ENCODE data around the gene FEM1B. TPM values are rescaled to one million over a fixed set of nuclear protein-coding genes. Genes with fewer than 3 reads are reported as not detected.
"Not testable (repeated sequence)": the region's sequence is repeated elsewhere in the genome, so short reads cannot be mapped to it uniquely, and the experiment has no call there.

Gene FEM1B
- total and polyA plus RNA-seq, 2 experiments from 2014 or later, result 11.9 to 62.8 TPM

DNA sequence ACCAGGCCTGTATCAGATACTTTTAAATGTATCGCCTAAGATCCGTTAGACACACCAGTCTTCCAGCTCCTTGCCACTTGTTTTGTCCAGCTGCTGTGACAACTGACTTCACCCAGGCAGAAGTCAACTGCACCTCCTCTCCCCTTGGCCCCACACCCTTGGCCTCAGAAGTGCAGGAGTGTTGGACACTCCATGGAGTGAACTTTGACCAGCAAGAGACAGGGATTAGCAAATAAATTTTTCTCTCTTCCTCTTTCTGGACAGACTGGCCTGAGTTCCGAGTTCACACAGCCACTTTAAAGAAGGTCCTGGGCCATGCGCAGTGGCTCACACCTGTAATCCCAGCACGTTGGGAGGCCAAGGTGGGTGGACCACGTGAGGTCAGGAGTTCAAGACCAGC is 45.1 kb upstream of the FEM1B start:
- WGBS (ENCODE audit: low lambda C conversion rate, missing lambda C conversion rate), result 82% methylated on average over 6 of the region's 6 CpGs

DNA sequence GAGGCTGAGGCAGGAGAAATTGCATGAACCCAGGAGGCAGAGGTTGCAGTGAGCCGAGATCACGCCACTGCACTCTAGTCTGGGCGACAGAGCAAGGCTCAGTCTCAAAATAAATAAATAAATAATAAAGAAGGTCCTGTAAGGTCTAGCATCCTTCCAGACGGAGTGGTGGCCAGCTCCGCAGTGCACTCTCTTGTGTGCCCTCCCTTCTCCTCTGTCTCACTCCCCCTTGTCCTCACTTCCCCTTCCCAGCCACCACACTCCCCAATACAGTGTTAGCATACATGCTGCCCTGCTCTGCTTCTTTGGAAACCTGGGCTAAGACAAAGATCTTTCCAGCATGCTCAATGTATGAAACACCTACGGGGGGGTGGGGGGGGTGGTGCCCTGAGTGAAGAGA is 44.6 kb upstream of the FEM1B start:
- no peak overlapping the region for H3K4me3 ChIP-seq
- peaks cover 6% of the 10 kb centered on the region for H4K20me1 ChIP-seq (ENCODE audit: insufficient read depth, poor library complexity, severe bottlenecking)
- TF ChIP-seq, protein P1, sequence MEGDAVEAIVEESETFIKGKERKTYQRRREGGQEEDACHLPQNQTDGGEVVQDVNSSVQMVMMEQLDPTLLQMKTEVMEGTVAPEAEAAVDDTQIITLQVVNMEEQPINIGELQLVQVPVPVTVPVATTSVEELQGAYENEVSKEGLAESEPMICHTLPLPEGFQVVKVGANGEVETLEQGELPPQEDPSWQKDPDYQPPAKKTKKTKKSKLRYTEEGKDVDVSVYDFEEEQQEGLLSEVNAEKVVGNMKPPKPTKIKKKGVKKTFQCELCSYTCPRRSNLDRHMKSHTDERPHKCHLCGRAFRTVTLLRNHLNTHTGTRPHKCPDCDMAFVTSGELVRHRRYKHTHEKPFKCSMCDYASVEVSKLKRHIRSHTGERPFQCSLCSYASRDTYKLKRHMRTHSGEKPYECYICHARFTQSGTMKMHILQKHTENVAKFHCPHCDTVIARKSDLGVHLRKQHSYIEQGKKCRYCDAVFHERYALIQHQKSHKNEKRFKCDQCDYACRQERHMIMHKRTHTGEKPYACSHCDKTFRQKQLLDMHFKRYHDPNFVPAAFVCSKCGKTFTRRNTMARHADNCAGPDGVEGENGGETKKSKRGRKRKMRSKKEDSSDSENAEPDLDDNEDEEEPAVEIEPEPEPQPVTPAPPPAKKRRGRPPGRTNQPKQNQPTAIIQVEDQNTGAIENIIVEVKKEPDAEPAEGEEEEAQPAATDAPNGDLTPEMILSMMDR (IDR thresholded peaks at IDR 0.05; ENCODE audit: poor library complexity), result no peak
- no peak for TF ChIP-seq EZH2phosphoT487 (IDR thresholded peaks at IDR 0.05; ENCODE audit: low read depth, severe bottlenecking, unreplicated experiment)
- no peak for TF ChIP-seq EZH2 (IDR thresholded peaks at IDR 0.05; ENCODE audit: borderline replicate concordance)
- H3K36me3 ChIP-seq (replicated peaks; ENCODE audit: insufficient read depth, low read depth), result no peaks in the 10 kb centered on the region
- peaks cover 45% of the 10 kb centered on the region for H3K4me1 ChIP-seq (ENCODE audit: insufficient read depth)
- H2AFZ ChIP-seq, result no peak overlapping the region
- H3K79me2 ChIP-seq, result peaks cover 12% of the 10 kb centered on the region
- H3K4me2 ChIP-seq, result no peak overlapping the region
- no peaks in the 10 kb centered on the region for H3K27me3 ChIP-seq
- no peaks in the 10 kb centered on the region for H3K9me2 ChIP-seq (replicated peaks; ENCODE audit: insufficient read depth)
- H3K9me3 ChIP-seq (ENCODE audit: low read depth), result no peaks in the 10 kb centered on the region
- H3K27ac ChIP-seq, result peak overlapping the region; percentile 56
- WGBS (ENCODE audit: low lambda C conversion rate, missing lambda C conversion rate), result 93% methylated on average over 6 of the region's 6 CpGs
- DNase-seq (ENCODE audit: low spot score), result no peak

More for the DNA sequence above, 45.1 kb upstream of the FEM1B start:
- Histone ChIP-seq H3K9me2 (replicated peaks; ENCODE audit: insufficient read depth) (no peaks in the 10 kb centered on the region), H3K9me3 (ENCODE audit: low read depth) (no peaks in the 10 kb centered on the region), H3K4me3 (no peak overlapping the region), H3K4me2 (no peak overlapping the region), H3K27me3 (no peaks in the 10 kb centered on the region), H3K27ac (peak overlapping the region; percentile 56), H3K4me1 (ENCODE audit: insufficient read depth) (peaks cover 50% of the 10 kb centered on the region), H4K20me1 (ENCODE audit: insufficient read depth, poor library complexity, severe bottlenecking) (peaks cover 10% of the 10 kb centered on the region), H2AFZ (no peak overlapping the region), H3K79me2 (peaks cover 17% of the 10 kb centered on the region), H3K36me3 (replicated peaks; ENCODE audit: insufficient read depth, low read depth) (no peaks in the 10 kb centered on the region)
- no peak for DNase-seq (ENCODE audit: low spot score)
- TF ChIP-seq EZH2phosphoT487 (IDR thresholded peaks at IDR 0.05; ENCODE audit: low read depth, severe bottlenecking, unreplicated experiment), result no peak
- TF ChIP-seq EZH2 (IDR thresholded peaks at IDR 0.05; ENCODE audit: borderline replicate concordance), result no peak
- TF ChIP-seq, protein P1 (IDR thresholded peaks at IDR 0.05; ENCODE audit: poor library complexity), result no peak

- peak overlapping the region; percentile 26 for H2AFZ ChIP-seq
- H3K79me2 ChIP-seq, result peaks cover 1% of the 10 kb centered on the region
- peak; percentile 53 for DNase-seq (ENCODE audit: low spot score)
- WGBS (ENCODE audit: low lambda C conversion rate, missing lambda C conversion rate), result 32% methylated on average over 6 of the region's 6 CpGs
- no peaks in the 10 kb centered on the region for H3K9me3 ChIP-seq (ENCODE audit: low read depth)
- no peak overlapping the region for H3K4me3 ChIP-seq
- H3K27ac ChIP-seq, result peak overlapping the region; percentile 6
- H3K27me3 ChIP-seq, result no peaks in the 10 kb centered on the region
- no peaks in the 10 kb centered on the region for H3K36me3 ChIP-seq (replicated peaks; ENCODE audit: insufficient read depth, low read depth)
- H4K20me1 ChIP-seq (ENCODE audit: insufficient read depth, poor library complexity, severe bottlenecking), result no peaks in the 10 kb centered on the region
- TF ChIP-seq, protein P1 (IDR thresholded peaks at IDR 0.05; ENCODE audit: poor library complexity), result no peak
- no peak for TF ChIP-seq EZH2phosphoT487 (IDR thresholded peaks at IDR 0.05; ENCODE audit: low read depth, severe bottlenecking, unreplicated experiment)
- no peak for TF ChIP-seq EZH2 (IDR thresholded peaks at IDR 0.05; ENCODE audit: borderline replicate concordance)
- no peaks in the 10 kb centered on the region for H3K9me2 ChIP-seq (replicated peaks; ENCODE audit: insufficient read depth)
- H3K4me1 ChIP-seq (ENCODE audit: insufficient read depth), result peaks cover 37% of the 10 kb centered on the region
- H3K4me2 ChIP-seq, result peak overlapping the region; percentile 51
These were observed 43.5 kb upstream of the FEM1B start for GRCh38 chr15:68234060-68234459.

DNA sequence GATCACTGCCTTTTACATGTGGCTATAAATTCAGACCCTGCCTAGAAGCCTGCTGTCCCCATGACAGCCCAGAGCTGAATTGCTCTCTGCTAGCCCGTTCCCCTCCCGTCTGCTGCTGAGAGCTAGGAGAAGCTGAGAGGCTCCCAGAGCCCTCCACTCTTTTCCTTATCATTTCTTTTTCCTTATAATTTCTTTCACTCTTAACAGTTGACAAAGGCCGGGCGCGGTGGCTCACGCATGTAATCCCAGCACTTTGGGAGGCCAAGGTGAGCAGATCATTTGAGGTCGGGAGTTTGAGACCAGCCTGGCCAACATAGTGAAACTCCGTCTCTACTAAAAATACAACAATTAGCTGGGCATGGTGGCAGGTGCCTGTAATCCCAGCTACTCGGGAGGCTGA is 43.0 kb upstream of the FEM1B start:
- not testable (repeated sequence) for H3K79me2 ChIP-seq; H3K9me3 ChIP-seq (ENCODE audit: low read depth); H4K20me1 ChIP-seq (ENCODE audit: insufficient read depth, poor library complexity, severe bottlenecking); H3K9me2 ChIP-seq (replicated peaks; ENCODE audit: insufficient read depth); H3K36me3 ChIP-seq (replicated peaks; ENCODE audit: insufficient read depth, low read depth); H3K4me3 ChIP-seq; DNase-seq (ENCODE audit: low spot score); H3K27me3 ChIP-seq
- peak overlapping the region; percentile 26 for H2AFZ ChIP-seq
- 67% methylated on average over 9 of the region's 9 CpGs for WGBS (ENCODE audit: low lambda C conversion rate, missing lambda C conversion rate)
- H3K4me1 ChIP-seq (ENCODE audit: insufficient read depth), result peaks cover 37% of the 10 kb centered on the region
- peak overlapping the region; percentile 51 for H3K4me2 ChIP-seq
- peak overlapping the region; percentile 6 for H3K27ac ChIP-seq
